LHCN-M2 (cell line): ENCODE data around the gene GALNT10. TPM values are rescaled to one million over a fixed set of nuclear protein-coding genes. Genes with fewer than 3 reads are reported as not detected.

ENCODE experiments used
- DNase-seq: peaks from one replicate; pipeline ENCODE4 v3.0.0-alpha.2; 2012; ENCODE audit warnings: low read depth
- total RNA-seq: library from RNA; depleted of rRNA; stranded (reverse); fragments of >200 nt; gene quantifications from 2 replicates; pipeline ENCODE4 v1.2.3, GENCODE V29; 2014

The GALNT10 gene
- total RNA-seq, 1 experiment from 2014 or later = 30.3 TPM

DNA sequence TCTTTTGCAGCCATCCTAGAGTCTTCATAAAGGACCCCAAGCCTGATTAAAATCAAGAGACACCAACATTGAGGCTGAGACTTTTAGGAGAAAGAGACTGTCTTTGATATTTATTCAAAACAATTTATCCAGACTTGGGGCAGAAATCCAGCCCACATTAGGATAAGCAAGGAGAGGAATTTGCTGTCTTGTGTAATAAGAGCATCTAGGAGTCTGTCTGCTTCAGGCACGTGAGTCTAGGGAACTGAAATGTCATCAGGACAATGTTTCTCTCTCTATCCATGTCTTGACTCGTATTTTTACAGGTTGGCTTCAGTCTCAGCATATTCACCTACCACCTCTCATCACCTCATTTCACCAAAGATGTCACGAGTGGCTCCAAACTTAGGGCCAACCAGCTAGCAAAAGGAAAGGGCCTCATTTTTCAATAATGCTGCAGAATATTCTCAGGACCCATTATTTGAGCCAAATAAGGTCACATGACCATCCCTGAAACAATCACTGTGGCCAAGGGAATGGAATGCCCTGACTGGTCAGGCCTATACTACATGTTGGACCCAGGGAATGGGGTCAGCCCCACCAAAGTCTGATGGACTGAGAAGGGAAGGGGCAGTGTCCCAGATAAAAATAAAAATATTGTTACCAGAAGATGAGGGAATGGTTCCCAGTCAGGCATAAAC, 184.9 kb downstream of the GALNT10 start:
- DNase-seq = no peak

DNA sequence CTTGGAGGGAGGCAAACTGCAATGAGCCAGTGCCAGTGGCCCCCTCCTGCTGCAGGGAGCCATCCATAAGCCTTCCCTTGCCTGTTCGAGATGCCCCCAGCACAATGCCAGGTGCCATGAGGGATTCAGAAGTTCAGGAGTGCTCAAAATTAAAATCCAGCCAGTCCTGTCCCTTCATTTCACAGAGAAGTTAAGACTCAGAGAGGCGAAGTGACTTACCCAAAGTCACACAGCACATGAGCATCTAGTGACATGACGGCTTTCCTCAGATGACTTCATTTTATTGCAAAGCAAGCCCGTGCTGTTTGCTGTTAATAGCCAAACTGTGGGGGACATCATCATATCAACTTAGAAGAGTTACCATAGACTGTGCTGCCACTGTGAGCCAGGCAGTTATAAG, 185.9 kb downstream of the GALNT10 start:
- no peak for DNase-seq

DNA sequence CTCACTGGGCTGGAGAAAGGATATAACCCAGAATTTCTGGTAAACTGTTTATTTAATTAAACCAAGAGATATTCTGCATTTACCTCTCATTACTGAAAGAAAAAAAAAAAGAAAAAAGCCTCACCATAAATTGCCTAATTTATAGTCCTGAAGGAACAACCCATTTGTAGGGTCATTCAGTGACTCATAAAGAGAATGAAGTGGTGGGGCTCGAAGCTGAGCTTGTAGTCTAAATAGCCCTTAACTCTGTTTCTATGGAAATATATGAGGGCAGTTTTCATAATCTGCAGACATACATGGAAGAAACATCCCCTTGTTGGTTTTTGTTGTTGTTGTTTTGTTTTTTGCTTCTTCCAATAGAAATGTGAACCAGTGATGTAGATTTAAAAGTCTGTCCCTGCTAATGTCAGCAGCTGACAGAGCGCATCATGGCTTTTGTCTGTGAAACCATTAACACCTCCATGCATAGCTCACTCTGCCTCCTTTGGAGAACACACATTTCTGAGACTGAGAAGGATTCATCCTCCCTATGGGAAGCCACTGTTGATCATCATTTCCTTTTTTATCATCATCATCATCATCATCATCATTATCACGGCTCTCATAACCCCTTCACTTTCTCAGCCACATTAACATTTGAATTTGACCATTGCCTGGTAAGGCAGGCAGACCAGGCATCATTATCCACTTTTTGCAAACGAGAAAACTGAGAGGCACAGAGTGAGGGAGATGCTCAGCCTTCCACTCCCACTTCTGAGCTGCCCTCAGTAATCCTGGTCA, 187.4 kb downstream of the GALNT10 start:
- no peak for DNase-seq

DNA sequence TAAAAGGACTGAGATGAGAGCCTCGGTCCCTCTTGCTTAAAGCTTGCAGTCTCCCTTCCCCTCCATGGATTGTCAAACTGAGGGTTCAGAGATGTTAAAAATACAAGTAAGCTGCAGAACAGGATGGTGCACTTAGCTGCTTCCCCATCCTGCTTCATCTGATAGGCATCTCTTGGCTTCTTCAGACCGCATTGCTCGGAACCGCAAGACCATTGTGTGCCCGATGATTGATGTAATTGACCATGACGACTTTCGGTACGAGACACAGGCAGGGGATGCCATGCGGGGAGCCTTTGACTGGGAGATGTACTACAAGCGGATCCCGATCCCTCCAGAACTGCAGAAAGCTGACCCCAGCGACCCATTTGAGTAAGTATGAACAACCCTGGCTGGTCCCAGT, 189.7 kb downstream of the GALNT10 start:
- DNase-seq = no peak

DNA sequence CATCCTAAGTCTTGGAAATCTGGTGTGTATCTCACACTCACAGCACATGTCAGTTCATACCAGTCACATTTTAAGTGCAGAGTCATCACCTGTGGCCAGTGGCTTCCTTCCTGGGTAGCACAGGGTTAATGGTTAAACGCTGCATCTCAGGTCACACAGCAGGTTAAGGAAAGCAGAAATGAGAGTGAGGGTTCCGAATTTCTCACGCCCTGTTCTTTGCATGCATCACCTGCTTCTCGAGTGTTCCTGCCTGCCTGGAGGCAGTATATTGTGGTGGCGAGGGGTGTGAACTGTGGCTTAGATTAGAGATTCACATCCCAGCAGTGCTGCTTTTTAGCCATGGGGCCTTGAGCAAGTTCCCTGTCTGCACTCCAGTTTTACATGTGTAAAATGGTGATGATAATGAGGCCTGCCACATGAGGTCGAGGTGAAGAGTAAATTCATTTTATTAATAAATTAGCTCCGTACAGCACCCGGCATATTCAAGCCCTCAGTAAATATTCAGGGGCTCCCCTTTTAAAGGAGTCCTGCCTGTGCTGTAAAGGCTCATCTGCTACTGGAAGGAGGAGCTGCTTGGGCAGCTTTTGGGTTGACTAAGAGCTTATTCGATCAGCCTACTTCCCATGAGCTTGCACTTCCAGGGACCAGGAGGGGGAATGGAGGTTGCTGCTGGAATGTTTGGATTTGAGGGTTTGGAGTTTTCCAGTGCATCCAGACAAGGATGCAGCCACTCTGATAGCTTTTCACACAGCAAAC, 194.1 kb downstream of the GALNT10 start:
- DNase-seq = no peak

DNA sequence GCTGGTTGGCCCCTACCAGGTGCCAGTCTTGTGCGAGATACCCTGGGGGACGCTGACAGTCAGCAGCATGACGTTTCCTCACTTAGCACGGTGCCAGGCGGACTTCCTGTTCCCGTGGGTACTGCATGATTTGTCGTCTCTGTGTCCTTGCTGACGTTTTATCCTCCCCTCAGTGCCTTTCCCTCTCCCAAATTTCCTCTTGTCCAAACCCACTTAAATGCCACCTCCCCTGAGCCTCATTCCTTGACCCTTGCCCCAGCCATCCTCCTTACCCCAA, 194.6 kb downstream of the GALNT10 start:
- no peak for DNase-seq

DNA sequence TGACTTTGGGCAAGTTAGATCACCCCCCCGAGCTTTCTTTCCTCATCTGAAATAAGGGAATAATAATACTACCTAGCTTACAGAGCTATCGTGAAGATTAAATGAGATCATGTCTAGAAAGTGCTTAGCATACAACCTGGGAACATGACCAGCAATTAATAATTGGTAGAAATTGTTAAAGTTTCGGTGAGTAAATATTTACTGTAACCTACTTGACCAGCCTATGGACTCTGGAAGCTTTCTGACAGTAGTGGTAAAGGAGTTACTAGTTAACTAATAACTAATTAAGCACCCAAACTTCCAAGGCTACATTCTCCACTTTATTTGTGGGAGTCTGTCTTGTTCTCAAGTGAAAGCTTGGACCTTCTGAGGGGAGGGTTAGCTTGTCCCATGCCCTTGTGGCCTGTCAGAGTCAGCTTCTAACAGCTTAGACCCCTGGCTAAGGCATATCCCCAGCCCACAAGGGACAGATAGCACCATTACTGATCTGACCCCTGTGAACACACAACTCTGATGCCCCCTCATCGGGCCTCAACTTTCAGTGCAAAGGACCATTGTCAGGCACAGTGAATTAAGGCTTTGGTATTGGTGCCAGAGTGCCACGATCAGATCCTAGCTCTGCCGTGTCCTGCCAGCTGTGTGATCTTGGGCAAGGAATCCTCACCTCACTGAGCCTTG, 196.6 kb downstream of the GALNT10 start:
- no peak for DNase-seq

DNA sequence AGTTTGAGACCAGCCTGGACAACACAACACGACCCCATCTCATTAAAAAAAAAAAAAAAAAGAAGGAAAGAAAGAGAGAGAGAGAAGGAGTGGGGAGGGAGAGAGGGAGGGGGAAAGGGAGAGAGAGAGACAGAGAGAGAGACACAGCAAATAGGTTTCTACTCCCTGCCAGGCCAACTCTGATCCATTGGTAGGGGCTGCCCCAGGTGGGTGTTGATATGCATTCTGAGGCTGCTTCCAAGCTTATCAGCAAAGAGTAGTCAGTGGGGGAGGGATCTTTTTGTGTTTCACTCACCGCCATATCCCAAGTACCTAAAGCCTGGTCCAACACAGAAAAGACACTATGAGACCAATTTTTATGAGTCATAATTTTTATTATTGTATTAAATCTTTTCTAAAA, 198.3 kb downstream of the GALNT10 start:
- DNase-seq = no peak

DNA sequence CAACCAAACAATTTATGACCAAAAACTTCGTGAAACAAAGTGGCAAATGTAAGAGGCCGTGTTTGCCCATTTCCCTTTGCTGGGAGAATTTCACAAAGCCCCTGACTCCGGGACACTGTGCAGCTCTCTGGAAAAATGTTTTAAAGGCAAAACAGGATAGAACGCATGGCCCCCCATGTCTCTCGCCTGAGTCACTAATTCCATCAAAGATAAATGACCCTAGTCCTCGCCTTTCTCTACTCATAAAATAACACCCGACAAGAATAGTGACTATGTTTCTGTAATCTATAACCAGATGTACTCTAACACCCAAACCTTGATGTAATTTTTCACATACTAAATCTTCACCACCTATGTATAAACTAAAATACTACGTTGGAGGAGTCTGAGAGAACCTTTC, 199.6 kb downstream of the GALNT10 start:
- DNase-seq = no peak

DNA sequence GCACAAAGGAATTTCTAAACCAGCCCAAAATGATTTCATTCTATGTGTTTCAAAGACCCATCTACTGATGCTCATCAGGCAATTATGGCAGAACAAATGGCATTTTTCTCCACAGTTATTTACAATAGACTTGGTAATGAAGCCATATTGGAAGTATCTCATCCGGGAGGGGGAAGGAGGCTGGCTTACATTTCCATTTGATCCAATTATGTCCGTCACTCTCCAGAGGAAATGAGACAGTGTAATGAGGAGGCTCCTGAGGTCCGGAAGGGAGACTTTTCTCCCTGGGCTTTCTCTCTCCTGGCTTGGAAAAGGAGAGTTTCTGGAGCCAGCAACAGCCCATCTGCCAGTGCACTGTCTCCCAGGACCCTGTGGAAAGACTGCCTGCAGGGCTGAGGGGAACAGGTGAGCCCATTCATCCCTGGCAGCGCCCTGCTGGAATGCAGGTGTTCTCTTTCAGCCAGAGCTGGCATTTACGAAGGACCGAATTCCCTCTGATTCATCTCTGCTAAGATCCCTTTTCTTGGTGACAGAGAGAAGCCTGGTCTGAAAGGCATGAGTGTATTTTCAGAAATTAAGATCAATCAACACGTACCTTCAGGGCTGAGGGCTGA, 200.3 kb downstream of the GALNT10 start:
- DNase-seq = no peak

DNA sequence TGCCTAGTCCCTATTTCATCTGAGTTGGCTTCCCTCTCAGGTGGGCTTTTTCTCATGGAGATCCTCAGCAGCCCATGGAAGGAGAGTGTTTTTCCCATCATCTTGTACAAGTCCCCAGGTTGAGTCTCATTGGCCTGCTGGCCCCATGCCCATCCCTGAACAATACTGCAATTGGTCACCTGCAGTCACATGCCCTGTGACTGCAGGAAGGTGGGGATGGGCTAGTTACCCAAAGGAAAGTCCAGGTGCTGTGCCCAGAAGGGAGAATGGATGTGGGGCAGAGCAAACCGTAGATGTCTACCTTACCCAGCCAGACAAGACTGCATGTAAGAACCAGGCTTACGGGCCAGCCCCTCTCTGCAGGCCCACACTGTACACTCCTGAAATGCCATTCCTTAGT, 201.3 kb downstream of the GALNT10 start:
- no peak for DNase-seq

DNA sequence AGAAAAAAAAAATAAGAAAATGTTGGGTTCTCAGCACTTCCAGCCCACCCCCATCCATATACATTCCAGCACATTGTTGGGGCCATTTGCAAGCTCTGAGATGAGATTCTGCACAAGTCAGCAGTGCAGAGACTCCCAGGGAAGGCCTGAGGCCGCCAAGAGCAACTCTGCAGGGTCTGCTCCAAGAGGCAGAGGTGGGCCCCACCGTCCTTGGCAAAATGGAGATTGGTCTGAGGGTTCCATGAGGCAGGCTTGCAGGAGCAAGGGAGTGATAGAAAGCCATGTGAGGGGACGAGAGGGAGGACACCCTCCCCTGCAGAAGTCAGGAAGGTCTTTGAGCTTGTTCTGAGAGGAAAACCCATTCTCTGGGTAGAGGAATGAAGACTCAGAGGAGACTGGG, 203.3 kb downstream of the GALNT10 start:
- no peak for DNase-seq

DNA sequence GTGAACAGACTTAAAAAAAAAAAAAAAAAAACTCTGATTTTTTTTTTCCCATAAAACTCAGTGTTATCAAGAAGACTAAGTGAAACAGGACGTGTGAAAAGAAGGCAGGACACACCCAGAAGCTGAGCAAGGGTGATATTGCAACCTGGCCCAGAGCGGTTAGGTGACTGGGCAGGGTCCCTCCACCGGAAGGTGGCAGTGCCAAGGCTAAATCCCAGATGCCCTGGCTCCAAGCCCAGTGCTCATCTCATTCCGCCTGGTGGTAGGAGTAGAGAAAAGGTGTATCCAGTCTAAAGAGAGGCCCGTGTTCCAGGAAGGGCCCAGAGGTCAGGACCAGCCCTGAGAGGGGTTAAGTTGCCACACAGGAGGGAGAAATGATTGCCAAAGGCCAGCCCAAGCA, 203.8 kb downstream of the GALNT10 start:
- DNase-seq = no peak

DNA sequence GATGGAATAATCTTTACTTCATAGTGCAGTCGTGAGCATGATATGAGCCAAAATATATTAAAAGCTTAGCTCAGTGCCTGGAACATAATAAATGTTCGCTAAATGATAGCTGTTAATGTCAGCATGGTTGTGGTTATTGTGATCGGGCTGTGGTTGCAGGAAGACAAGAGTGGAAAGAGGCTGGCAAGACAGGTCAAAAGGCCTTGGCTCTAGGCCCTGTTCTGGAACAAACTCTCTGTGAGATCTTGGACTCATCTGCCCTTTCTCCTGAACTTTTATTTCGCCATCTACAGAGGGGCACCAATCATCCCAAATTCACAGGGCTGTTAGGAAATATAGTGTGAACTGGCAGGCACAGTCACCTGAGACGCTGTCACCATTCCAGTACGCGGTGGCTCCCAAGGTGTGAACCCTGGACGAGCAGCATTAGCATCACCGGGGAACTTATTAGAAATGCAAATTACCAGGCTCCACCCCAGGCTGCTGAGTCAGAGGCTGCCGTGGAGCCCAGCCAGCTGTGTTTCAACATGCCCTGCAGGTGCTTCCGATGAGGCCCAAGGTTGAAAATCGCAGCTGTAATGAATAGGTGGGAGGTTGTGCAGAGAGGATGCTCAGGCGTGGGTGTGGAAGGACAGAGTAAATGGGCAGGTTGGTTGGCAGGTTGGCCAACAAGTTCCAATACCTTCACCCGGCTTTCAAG, 205.0 kb downstream of the GALNT10 start:
- DNase-seq = no peak

DNA sequence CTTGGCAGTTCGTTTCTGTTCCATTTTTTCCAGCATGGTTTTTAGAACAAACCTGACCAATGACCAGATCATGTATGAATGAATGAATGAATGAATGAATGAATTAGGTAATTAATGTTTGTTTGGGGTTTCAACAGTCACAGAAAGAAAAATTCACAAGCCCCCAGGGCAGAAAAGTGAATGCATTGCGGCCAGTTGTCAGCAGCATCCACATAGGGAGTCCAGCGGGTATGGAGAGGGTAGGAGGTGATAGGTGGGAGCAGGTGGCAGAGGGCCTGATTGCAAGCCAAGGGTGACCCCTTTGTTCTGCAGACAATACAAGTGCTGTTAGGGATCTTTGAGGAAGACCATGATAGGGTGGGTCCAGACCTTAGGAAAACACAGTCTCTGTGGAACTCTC, 205.6 kb downstream of the GALNT10 start:
- DNase-seq = no peak

DNA sequence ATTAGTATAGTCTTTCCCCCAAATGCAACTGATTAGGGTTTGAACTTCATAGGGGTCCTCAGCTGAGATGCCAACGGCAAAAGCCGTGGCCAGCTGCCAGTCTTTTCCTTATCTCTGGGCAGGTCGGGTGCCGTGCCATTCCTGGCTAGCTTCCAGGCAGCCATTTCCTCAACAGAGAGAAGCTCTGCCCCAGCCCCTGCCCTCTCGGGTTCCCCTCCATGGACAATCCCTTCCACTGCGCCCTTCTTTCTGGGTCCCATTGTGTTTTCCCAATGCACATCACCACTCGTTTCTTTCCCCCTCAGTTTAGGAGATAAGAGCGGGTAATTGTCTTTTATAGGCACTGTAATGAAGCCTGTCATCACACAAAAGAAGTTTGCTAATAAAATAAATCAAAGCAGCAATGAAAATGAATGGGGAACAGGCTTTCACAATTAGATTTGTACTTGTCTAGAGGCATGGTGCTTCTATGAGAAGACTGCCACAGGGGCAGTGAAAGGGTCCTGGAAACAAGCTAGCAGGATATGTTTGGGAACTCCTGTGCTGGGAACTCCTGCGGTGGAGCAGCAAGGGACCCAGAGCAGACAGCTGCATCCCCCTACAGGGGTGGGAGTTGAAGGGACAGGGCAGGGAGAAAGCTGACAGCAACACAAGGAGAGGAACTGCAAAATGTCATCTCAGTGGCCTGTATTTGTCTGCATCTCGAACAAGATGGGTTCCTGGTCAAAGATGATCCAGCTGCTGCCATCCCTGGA, 207.3 kb downstream of the GALNT10 start:
- DNase-seq = no peak

DNA sequence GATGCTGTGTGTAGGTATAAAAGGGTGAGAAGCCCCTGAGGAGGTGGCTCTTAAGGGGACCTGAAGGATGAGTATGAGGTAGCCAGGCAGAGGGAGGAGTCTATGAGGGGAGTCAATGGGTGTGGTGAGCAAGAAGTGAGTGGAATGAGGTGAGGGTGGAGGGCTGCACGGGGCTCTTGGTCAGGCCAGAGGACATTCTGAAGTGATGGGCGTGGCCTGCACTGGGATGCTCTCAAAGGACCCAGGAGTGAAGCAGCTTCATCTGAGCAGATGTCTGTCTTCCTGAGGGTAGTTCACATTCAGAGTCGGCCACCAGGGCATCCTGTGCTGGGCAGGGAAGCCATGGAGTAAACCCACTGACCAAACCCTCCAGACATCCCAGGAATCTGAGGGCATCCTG, 210.1 kb downstream of the GALNT10 start:
- DNase-seq = no peak

DNA sequence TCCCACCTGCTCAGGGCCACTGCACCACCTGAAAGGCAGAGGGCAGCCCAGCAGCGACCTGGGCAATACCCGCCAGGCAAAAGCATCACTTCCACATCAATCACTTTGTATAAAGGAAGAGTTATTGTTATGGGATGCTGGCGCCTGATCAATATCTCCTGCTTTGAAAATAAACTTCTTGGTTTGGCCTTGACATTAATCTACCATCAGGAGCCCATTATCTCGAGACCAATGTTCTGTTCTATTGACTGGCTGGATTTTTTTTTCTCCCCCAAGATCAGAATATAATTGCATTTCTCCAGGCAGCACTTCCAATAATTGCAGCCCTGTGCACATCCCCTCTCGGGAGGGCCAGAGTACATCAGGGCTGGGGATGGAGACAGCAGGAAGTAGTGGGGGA, 210.8 kb downstream of the GALNT10 start:
- DNase-seq = no peak

DNA sequence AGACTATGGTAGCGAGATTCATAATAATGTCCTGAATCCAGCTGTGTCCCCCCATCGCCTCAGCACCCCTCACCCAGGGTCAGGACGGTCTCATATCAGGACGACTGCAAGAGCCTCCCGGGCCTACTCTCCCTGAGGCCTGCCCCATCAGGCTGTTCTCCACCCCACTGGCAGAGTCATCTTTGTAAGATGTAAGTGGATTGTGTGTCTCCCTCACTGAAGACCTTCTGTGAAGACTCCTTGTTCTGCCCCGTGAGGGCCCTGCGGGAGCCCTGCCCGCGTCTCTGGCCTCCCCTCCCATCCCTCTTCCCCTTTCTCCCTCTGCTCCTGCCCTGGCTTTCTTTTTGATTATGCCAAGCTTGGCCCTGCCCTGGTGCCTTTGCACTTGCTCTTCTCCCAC, 211.4 kb downstream of the GALNT10 start:
- DNase-seq = no peak

DNA sequence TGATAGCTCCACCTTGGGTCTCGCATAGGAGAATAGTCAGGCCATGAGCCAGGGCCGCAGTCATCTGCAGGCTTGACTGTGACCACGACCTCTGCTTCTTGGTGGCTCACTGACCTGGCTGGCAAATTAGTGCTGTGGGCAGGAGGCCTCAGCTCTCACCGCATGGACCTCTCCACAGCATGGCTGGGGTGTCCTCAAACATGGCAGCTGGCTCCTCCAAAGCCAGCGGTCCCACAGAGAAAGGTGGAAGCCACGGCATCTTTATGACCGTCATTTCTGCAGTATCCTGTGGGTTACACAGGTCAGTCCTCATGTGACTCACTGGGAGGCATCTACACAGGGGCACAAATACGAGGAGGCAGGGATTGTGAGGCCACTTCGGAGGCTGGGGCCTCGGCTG, 212.1 kb downstream of the GALNT10 start:
- no peak for DNase-seq

DNA sequence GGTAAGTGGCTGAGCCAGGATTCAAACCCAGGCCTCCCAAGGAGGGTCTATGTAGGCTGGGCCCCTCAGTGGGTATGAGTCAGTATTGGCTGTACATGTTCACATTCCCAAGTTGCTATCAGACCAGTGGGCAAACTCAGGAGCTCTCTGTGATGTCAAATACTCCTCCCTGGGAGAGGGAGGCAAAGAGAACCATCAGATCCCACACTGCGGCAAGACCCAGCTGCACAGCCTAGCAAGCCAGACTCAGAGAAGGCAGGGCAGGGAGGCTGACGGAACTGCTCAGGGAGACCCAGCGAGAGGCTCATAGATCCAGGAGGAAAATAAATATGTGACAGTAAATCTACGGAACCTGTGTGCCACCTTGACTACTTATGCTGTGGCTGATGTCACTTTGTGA, 212.7 kb downstream of the GALNT10 start:
- DNase-seq = no peak
